ENCODE measurements around the gene CD55. TPM values are rescaled to one million over a fixed set of nuclear protein-coding genes. Genes with fewer than 3 reads are reported as not detected.

CD55 gene
- total and polyA plus RNA-seq, 2 of the 8 experiments (the other 6 are each of a cell fraction or from before 2014, with no cell fraction given): 20.1 to 22.8 TPM

DNA sequence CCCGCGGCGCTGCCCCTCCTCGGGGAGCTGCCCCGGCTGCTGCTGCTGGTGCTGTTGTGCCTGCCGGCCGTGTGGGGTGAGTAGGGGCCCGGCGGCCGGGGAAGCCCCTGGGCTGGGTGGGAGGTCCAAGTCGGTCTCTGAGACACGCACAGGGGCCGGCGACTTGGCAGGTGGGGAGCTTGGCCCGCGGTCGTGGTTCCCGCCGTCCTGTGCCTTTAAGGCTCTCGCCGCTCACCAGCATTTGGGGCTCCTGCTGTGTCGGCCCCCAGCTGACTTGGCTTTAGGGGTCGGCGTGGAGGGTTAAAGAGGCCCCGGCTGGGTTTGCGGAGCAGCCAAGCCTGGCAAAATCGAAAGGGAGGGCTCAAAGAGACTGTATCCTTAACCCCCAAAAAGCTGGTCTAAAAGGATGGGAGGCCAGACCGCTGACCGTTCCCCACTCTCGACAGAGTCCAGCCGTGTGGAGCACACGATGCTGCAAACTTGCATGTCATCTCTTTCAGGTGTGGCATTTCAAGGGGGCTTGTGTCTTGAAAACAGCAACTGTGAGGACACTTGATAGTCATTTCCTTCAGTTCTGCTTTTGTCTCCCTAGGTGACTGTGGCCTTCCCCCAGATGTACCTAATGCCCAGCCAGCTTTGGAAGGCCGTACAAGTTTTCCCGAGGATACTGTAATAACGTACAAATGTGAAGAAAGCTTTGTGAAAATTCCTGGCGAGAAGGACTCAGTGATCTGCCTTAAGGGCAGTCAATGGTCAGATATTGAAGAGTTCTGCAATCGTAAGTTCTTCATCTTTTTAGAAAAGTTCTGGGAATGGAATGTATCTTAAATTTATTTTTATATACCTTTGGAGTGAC is 540 bp downstream of the CD55 start:
- DNase-seq (ENCODE audit: low read depth in 1 of 2, low spot score in 2 of 2): no peak
- no peak overlapping the region for H2BK15ac ChIP-seq (ENCODE audit: low read length)
- POLR2A ChIA-PET (ENCODE audit: partially characterized antibody): interaction anchor here (0.7 to 2.1 kb wide), 28 partner anchors 8 to 351 kb away, joined by 3 to 21 read pairs (median 4); partner anchors contain the start of gene CR1
- H3K9me3 ChIP-seq (ENCODE audit: insufficient read depth in 2 of 2, low read depth in 1 of 2, low read length in 1 of 2): no peaks in the 10 kb centered on the region
- no peak overlapping the region for H2BK20ac ChIP-seq (ENCODE audit: low read length)
- whole genome bisulfite sequencing, 2 experiments (ENCODE audit: extremely low coverage in 1 of 2, insufficient coverage in 1 of 2, insufficient read length in 1 of 2, insufficient replicate concordance in 2 of 2, low coverage in 1 of 2, low lambda C conversion rate in 2 of 2, missing lambda C conversion rate in 1 of 2): 8% methylated on average over 30 of the region's 37 CpGs; no CpG with 5 or more reads in 1 of the 2 experiments
- no peak overlapping the region for H2BK120ac ChIP-seq (replicated peaks; ENCODE audit: low read depth, low read length)
- peak overlapping the region; percentile 47; the same call in 1 of the 2 replicates for H2BK5ac ChIP-seq (ENCODE audit: low read depth, low read length)
- H3K18ac ChIP-seq (ENCODE audit: extremely low read depth, low read length): peak overlapping the region; percentile 79; the same call in 1 of the 2 replicates
- H4K8ac ChIP-seq (ENCODE audit: extremely low read depth, insufficient read depth, low read length): peak overlapping the region; percentile 96
- no peak overlapping the region for H4K5ac ChIP-seq (ENCODE audit: insufficient read length, low read depth, low read length)
- H3K23ac ChIP-seq (ENCODE audit: insufficient read length): no peak overlapping the region
- peak overlapping the region; percentile 83 for H3K4ac ChIP-seq (replicated peaks; ENCODE audit: insufficient read length, low read depth, low read length)
- H3K9ac ChIP-seq (replicated peaks in 1 of 4; ENCODE audit: extremely low read depth in 1 of 4, low read depth in 3 of 4, low read length in 3 of 4): peak overlapping the region; percentile 89 to 97 (median 91)
- H3K4me2 ChIP-seq (ENCODE audit: insufficient read depth in 1 of 2, low read depth in 2 of 2, low read length in 2 of 2): peak overlapping the region; percentile 86 to 98
- no peak overlapping the region for H2AK5ac ChIP-seq (ENCODE audit: low read depth, low read length)
- H3K56ac ChIP-seq (replicated peaks; ENCODE audit: insufficient read length, low read depth, low read length): peak overlapping the region; percentile 33
- FAIRE-seq: no peak
- peaks cover 0 to 1% (median under 1%) of the 10 kb centered on the region in 4 experiments; a peak in 2 of 7 replicates for H3K4me1 ChIP-seq (replicated peaks in 1 of 4; ENCODE audit: control insufficient read depth in 3 of 4, insufficient read depth in 4 of 4, low read length in 3 of 4)
- peak overlapping the region; percentile 60 to 92 (median 84) for H3K4me3 ChIP-seq (ENCODE audit: extremely low read depth in 1 of 4, insufficient read depth in 2 of 4, low read depth in 3 of 4, low read length in 4 of 4)
- H3K79me1 ChIP-seq (ENCODE audit: low read depth, low read length): no peaks in the 10 kb centered on the region
- peaks cover 3% of the 10 kb centered on the region for H3K23me2 ChIP-seq (ENCODE audit: low read depth, low read length)
- H3K27me3 ChIP-seq (replicated peaks in 1 of 4; ENCODE audit: control insufficient read depth in 3 of 4, extremely low read depth in 1 of 4, insufficient read depth in 3 of 4, low read length in 3 of 4): no peaks in the 10 kb centered on the region
- no peak overlapping the region for H3K14ac ChIP-seq (ENCODE audit: insufficient read length)
- no peaks in the 10 kb centered on the region for H4K20me1 ChIP-seq (replicated peaks in 1 of 2; ENCODE audit: control insufficient read depth in 1 of 2, insufficient read depth in 2 of 2, low read length in 2 of 2)
- peak overlapping the region; percentile 94 for H3K27ac ChIP-seq (ENCODE audit: low read depth, low read length)
- peaks cover 8 to 35% (median 11%) of the 10 kb centered on the region in 4 experiments; a peak in 7 of 8 replicates for H3K36me3 ChIP-seq (ENCODE audit: control insufficient read depth in 2 of 4, insufficient read depth in 4 of 4, low read length in 3 of 4)
- H2AFZ ChIP-seq (ENCODE audit: low read length): peak overlapping the region; percentile 63
- CTCF ChIA-PET (ENCODE audit: partially characterized antibody): interaction anchor here (0.6 to 1.5 kb wide), 11 partner anchors 10 to 298 kb away, joined by 3 to 7 read pairs (median 4); no protein-coding TSS in a partner anchor
- peak overlapping the region; percentile 55; the same call in 1 of the 2 replicates for H2BK12ac ChIP-seq (ENCODE audit: low read depth, low read length)
- peaks cover 0 to 9% of the 10 kb centered on the region in 2 experiments; a peak in 3 of 4 replicates for H3K79me2 ChIP-seq (ENCODE audit: control insufficient read depth in 1 of 2, insufficient read depth in 2 of 2, low read length in 2 of 2)
- peak overlapping the region; percentile 46 for H4K91ac ChIP-seq (replicated peaks; ENCODE audit: insufficient read length, low read length)
- TF ChIP-seq TAF7 (optimal IDR thresholded peaks at IDR 0.05; ENCODE audit: borderline replicate concordance, low read depth, low read length) (peak; percentile 8), POLR2A (IDR thresholded peaks at IDR 0.05; ENCODE audit: control extremely low read depth in 1 of 2, low read depth in 2 of 2, low read length in 2 of 2) (peak in 1 of 2 experiments; percentile 14; a peak in 1 of 3 replicates), PHF8 (conservative IDR thresholded peaks at IDR 0.05; ENCODE audit: low read depth, low read length) (no peak; the same call in none of the 2 replicates), RBBP5 (IDR thresholded peaks at IDR 0.05; ENCODE audit: borderline replicate concordance, low read depth, low read length) (no peak), CHD2 (IDR thresholded peaks at IDR 0.05; ENCODE audit: low read length) (no peak), POLR2AphosphoS5 (IDR thresholded peaks at IDR 0.05; ENCODE audit: low read depth, low read length) (no peak; the same call in 1 of the 2 replicates), SIX5 (IDR thresholded peaks at IDR 0.05; ENCODE audit: low read depth, low read length) (no peak), BACH1 (IDR thresholded peaks at IDR 0.05; ENCODE audit: low read length) (no peak), RFX5 (IDR thresholded peaks at IDR 0.05; ENCODE audit: borderline replicate concordance, low read depth, low read length) (no peak), BCL11A (IDR thresholded peaks at IDR 0.05; ENCODE audit: low read depth in 2 of 2, low read length in 2 of 2) (no peak)
- TF ChIP-seq, protein P1, sequence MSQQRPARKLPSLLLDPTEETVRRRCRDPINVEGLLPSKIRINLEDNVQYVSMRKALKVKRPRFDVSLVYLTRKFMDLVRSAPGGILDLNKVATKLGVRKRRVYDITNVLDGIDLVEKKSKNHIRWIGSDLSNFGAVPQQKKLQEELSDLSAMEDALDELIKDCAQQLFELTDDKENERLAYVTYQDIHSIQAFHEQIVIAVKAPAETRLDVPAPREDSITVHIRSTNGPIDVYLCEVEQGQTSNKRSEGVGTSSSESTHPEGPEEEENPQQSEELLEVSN (IDR thresholded peaks at IDR 0.05): peak; percentile 65
